22Rv1 (cell line): ENCODE measurements around the gene CRYBG1.

Source experiments
- CTCF ChIP-seq: fragments of 450-650 bp; IDR thresholded peaks from 2 replicates; pipeline ENCODE4 v1.5.1; 2017; ENCODE audit warnings: mild to moderate bottlenecking
- ZFX ChIP-seq: fragments of 450-650 bp; IDR thresholded peaks from 2 replicates; pipeline ENCODE4 v1.6.1; 2017; ENCODE audit warnings: antibody characterized with exemption, borderline replicate concordance

GRCh38 chr6:106555767-106556166 lies 195.2 kb downstream of the CRYBG1 start:
- no peak for TF ChIP-seq CTCF
- no peak for TF ChIP-seq ZFX
